Activated T-helper 1 cell treated with anti-CD3 and anti-CD28 coated beads, Interleukin-12 subunit alpha, Interleukin-12 subunit beta, Interleukin-2, Interleukin-4 antibody, amounts not matched to agents 30 ng/mL and 10 ng/mL and 1 ng/mL, durations not matched to agents 14 hours and 24 hours and 36 hours (primary cell): Measurements from ENCODE around the gene PAK5. TPM values are rescaled to one million over a fixed set of nuclear protein-coding genes. Genes with fewer than 3 reads are reported as not detected.

Source experiments
- DNase-seq: peaks from one replicate; pipeline ENCODE4 v3.0.0; 2021; ENCODE audit warnings: low spot score
- H3K27ac Mint-ChIP-seq: one replicate; pipeline ENCODE4 v1.8.0; 2021; ENCODE audit warnings: mild to moderate bottlenecking, mixed read lengths
- H3K27me3 Mint-ChIP-seq: one replicate; pipeline ENCODE4 v1.8.0; 2022; ENCODE audit warnings: mild to moderate bottlenecking, moderate library complexity, mixed read lengths; ENCODE audit not compliant: insufficient read depth
- H3K36me3 Mint-ChIP-seq: one replicate; pipeline ENCODE4 v1.8.0; 2021; ENCODE audit warnings: low read depth, mixed read lengths
- H3K4me1 Mint-ChIP-seq: one replicate; pipeline ENCODE4 v1.8.0; 2021; ENCODE audit warnings: low read depth, mixed read lengths
- H3K4me3 Mint-ChIP-seq: one replicate; pipeline ENCODE4 v1.8.0; 2021; ENCODE audit warnings: mild to moderate bottlenecking, moderate library complexity, mixed read lengths
- H3K9me3 Mint-ChIP-seq: one replicate; pipeline ENCODE4 v1.8.0; 2021; ENCODE audit warnings: mixed read lengths
- intact Hi-C: fragments of 100-400 bp; cut with micrococcal nuclease; formaldehyde crosslinking; loops from one replicate; pipeline ENCODE4 v1.15.1; 2024
- total RNA-seq: library from RNA; stranded (reverse); gene quantifications from 2 replicates; pipeline ENCODE4 v1.2.3, GENCODE V29; 2022

The PAK5 gene
- total RNA-seq, 1 donor from 2014 or later, result not detected

GRCh38 chr20:9499126-9499899 is 339.6 kb downstream of the PAK5 start:
- Mint-ChIP-seq H3K36me3 (no peaks in the 10 kb centered on the region), H3K4me3 (no peak overlapping the region), H3K9me3 (peaks cover 5% of the 10 kb centered on the region), H3K27me3 (no peaks in the 10 kb centered on the region), H3K27ac (no peak overlapping the region), H3K4me1 (no peaks in the 10 kb centered on the region)
- no peak for DNase-seq
- intact Hi-C loops, result no loop called here

DNA sequence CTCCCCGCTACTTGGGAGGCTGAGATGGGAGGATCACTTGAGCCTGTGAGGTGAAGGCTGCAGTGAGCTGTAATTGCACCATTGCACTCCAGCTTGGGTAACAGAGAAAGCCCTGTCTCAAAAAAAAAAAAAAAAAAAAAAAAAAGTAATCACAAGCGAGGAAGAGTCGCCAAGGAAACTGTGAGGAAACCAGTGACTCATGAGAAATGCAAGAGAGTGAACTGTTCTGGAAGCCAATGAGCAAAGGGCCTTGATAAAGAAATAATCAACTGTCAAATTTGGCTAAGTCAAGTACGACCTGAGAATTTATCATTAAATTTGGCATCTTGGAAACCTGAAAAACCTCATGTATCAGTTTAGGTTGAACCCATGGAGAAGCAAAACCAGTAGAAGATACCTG is 340.6 kb downstream of the PAK5 start:
- H3K27ac Mint-ChIP-seq, result no peak overlapping the region
- intact Hi-C loops, result no loop called here
- no peaks in the 10 kb centered on the region for H3K27me3 Mint-ChIP-seq
- no peaks in the 10 kb centered on the region for H3K4me1 Mint-ChIP-seq
- DNase-seq, result no peak
- H3K9me3 Mint-ChIP-seq, result peaks cover 5% of the 10 kb centered on the region
- H3K36me3 Mint-ChIP-seq, result no peaks in the 10 kb centered on the region
- no peak overlapping the region for H3K4me3 Mint-ChIP-seq

DNA sequence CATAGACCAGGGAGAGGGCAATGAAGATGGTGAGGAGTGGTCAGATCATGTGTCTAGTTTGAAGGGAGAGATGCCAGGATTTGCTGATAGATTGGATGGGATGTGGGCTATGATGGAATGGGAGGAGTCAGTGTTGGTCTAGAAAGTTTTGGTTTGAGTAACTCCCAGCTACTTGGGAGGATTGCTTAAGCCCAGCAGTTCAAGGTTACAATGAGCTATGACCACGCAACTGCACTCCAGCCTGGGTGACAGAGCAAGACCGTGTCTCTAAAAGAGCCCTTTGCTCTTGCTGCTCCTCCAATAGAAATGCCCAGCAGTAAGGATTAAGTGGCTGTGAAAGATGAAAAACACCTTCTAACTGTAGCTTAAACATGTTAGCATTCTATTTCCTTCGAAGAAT is 342.7 kb downstream of the PAK5 start:
- H3K36me3 Mint-ChIP-seq, result no peaks in the 10 kb centered on the region
- no peaks in the 10 kb centered on the region for H3K4me1 Mint-ChIP-seq
- H3K27me3 Mint-ChIP-seq, result no peaks in the 10 kb centered on the region
- no peak overlapping the region for H3K27ac Mint-ChIP-seq
- intact Hi-C loops, result no loop called here
- peaks cover 5% of the 10 kb centered on the region for H3K9me3 Mint-ChIP-seq
- no peak for DNase-seq
- no peak overlapping the region for H3K4me3 Mint-ChIP-seq

DNA sequence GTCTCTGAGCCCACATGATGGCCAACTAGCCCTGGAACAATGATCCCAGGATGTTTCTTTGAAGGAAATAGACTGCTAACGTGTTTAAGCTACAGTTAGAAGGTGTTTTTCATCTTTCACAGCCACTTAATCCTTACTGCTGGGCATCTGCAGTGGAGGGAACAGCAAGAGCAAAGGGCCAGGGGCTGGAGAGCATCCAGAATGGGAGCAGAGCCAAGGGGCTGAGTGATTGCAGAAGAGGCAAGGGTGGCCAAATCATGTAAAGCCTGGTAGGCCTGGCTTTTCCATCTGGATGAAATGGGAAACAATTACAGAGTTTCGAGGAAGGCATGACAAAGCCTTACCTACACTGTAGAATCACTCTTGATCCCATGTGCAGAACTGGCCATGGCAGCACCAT is 343.2 kb downstream of the PAK5 start:
- Mint-ChIP-seq H3K36me3 (no peaks in the 10 kb centered on the region), H3K9me3 (peaks cover 5% of the 10 kb centered on the region), H3K27ac (no peak overlapping the region), H3K4me3 (no peak overlapping the region), H3K4me1 (no peaks in the 10 kb centered on the region), H3K27me3 (no peaks in the 10 kb centered on the region)
- intact Hi-C loops, result no loop called here
- DNase-seq, result no peak

DNA sequence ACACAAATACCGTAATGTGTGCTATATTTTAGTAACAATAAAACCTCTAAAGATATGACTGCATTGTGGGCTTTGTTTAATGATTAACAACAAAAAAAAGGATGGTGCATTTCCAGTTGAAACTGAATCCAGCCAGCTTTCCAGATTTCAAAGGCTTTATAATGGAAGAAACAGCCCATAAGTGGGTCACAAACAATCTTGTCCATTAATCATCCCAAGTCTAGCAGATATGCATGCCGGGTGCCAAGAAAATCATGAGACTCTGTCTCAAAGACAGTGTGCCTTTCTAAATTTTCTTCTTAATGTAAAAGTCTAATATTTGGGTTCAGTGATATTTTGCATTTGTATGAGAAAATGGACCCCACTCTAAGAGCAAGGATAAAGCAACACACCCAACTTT is 345.1 kb downstream of the PAK5 start:
- intact Hi-C loops, result no loop called here
- H3K9me3 Mint-ChIP-seq, result peaks cover 5% of the 10 kb centered on the region
- no peaks in the 10 kb centered on the region for H3K4me1 Mint-ChIP-seq
- no peak overlapping the region for H3K4me3 Mint-ChIP-seq
- no peak for DNase-seq
- H3K27ac Mint-ChIP-seq, result no peak overlapping the region
- H3K27me3 Mint-ChIP-seq, result no peaks in the 10 kb centered on the region
- H3K36me3 Mint-ChIP-seq, result no peaks in the 10 kb centered on the region

- intact Hi-C loops, result no loop called here
- Mint-ChIP-seq H3K4me3 (no peak overlapping the region), H3K27ac (no peak overlapping the region), H3K4me1 (no peaks in the 10 kb centered on the region), H3K36me3 (no peaks in the 10 kb centered on the region), H3K9me3 (no peaks in the 10 kb centered on the region), H3K27me3 (no peaks in the 10 kb centered on the region)
- no peak for DNase-seq
These were observed 346.8 kb downstream of the PAK5 start for GRCh38 chr20:9492067-9492466.

GRCh38 chr20:9491324-9491723 is 347.6 kb downstream of the PAK5 start:
- Mint-ChIP-seq H3K27me3 (no peaks in the 10 kb centered on the region), H3K9me3 (no peaks in the 10 kb centered on the region), H3K4me1 (no peaks in the 10 kb centered on the region), H3K4me3 (no peak overlapping the region), H3K36me3 (no peaks in the 10 kb centered on the region), H3K27ac (no peak overlapping the region)
- intact Hi-C loops, result no loop called here
- DNase-seq, result no peak

- Mint-ChIP-seq H3K27me3 (no peaks in the 10 kb centered on the region), H3K4me1 (no peaks in the 10 kb centered on the region)
- intact Hi-C loops, result no loop called here
These were observed 348.2 kb downstream of the PAK5 start for GRCh38 chr20:9490631-9491030.

GRCh38 chr20:9490161-9490560 is 348.7 kb downstream of the PAK5 start:
- no peaks in the 10 kb centered on the region for H3K9me3 Mint-ChIP-seq
- no peak for DNase-seq
- no peak overlapping the region for H3K4me3 Mint-ChIP-seq
- H3K36me3 Mint-ChIP-seq, result no peaks in the 10 kb centered on the region
- H3K27ac Mint-ChIP-seq, result no peak overlapping the region
- intact Hi-C loops, result no loop called here
- H3K27me3 Mint-ChIP-seq, result no peaks in the 10 kb centered on the region
- no peaks in the 10 kb centered on the region for H3K4me1 Mint-ChIP-seq

More at GRCh38 chr20:9490631-9491030, 348.2 kb downstream of the PAK5 start:
- no peak overlapping the region for H3K4me3 Mint-ChIP-seq
- no peak for DNase-seq
- no peak overlapping the region for H3K27ac Mint-ChIP-seq
- no peaks in the 10 kb centered on the region for H3K9me3 Mint-ChIP-seq
- no peaks in the 10 kb centered on the region for H3K36me3 Mint-ChIP-seq

DNA sequence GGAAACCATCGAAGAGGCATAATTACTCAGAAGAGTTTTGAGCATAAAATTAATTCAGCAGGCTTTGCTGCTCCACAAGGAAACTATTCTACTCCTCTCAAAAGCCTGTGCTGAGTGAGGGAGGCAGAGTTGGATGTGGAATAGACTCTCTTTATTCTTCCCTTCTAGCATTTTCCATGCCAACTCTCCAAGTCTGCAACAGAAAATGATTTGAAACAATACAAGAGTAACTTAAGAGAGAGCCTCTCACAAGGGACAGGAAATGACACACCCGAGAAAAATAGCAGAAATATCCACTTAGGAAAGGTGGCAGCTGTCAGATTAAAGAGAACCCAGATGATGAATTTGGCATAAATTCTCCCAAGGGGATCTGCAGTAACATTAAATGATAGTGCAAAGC is 350.8 kb downstream of the PAK5 start:
- no peaks in the 10 kb centered on the region for H3K9me3 Mint-ChIP-seq
- no peak overlapping the region for H3K4me3 Mint-ChIP-seq
- no peak for DNase-seq
- H3K27ac Mint-ChIP-seq, result no peak overlapping the region
- no peaks in the 10 kb centered on the region for H3K36me3 Mint-ChIP-seq
- no peaks in the 10 kb centered on the region for H3K27me3 Mint-ChIP-seq
- intact Hi-C loops, result no loop called here
- no peaks in the 10 kb centered on the region for H3K4me1 Mint-ChIP-seq

Other genes starting within 250 kb of the PAK5 start
- 0.26 and 0.32 TPM in 2 replicates for gene ANKEF1, start 195.9 kb upstream of the PAK5 start, total RNA-seq